ENCODE measurements around the gene ZFP36L2.

ZFP36L2 gene

DNA sequence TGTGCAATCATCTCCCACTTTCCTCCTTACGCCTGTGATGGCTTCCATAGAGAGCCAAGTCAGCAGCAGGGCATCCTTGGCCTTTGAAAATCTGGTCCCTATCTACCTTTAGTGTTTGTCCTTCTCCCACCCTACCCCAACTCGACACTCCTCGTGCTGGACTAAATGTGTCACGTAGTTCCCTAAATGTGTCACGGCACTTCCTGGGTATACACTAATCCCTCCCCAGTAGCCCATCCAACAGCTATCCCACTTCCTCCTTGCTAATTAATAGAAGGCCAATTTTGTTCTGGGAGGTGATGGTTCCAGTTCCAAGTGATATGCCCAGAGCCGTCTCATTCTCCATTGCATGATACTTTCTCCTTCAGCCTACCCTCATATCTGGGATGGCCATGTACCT lies 36.5 kb upstream of the ZFP36L2 start:
- H3K4me3 ChIP-seq (ENCODE audit: low read length), result no peak overlapping the region
- H3K79me2 ChIP-seq (ENCODE audit: control insufficient read depth, low read length), result no peaks in the 10 kb centered on the region
- no peaks in the 10 kb centered on the region for H3F3A ChIP-seq (ENCODE audit: control insufficient read depth, insufficient read depth)
- H3K9me2 ChIP-seq (replicated peaks; ENCODE audit: control insufficient read depth, low read length), result no peaks in the 10 kb centered on the region
- no peak overlapping the region for H3K4me2 ChIP-seq (ENCODE audit: low read length)
- H3K36me3 ChIP-seq (ENCODE audit: control insufficient read depth, low read length), result no peaks in the 10 kb centered on the region
- H3K27ac ChIP-seq (ENCODE audit: low read depth, low read length), result no peak overlapping the region
- H4K20me1 ChIP-seq (ENCODE audit: control insufficient read depth, insufficient read depth, low read depth, low read length), result no peaks in the 10 kb centered on the region
- no peaks in the 10 kb centered on the region for H3K9me3 ChIP-seq (ENCODE audit: control insufficient read depth, insufficient read depth, low read length)
- no peaks in the 10 kb centered on the region for H3K27me3 ChIP-seq (ENCODE audit: control insufficient read depth, low read length)
- no peaks in the 10 kb centered on the region for H3K4me1 ChIP-seq (ENCODE audit: control insufficient read depth, low read length)
- TF ChIP-seq EZH2phosphoT487 (IDR thresholded peaks at IDR 0.05; ENCODE audit: borderline replicate concordance, low read length), result no peak
- TF ChIP-seq, protein P1, sequence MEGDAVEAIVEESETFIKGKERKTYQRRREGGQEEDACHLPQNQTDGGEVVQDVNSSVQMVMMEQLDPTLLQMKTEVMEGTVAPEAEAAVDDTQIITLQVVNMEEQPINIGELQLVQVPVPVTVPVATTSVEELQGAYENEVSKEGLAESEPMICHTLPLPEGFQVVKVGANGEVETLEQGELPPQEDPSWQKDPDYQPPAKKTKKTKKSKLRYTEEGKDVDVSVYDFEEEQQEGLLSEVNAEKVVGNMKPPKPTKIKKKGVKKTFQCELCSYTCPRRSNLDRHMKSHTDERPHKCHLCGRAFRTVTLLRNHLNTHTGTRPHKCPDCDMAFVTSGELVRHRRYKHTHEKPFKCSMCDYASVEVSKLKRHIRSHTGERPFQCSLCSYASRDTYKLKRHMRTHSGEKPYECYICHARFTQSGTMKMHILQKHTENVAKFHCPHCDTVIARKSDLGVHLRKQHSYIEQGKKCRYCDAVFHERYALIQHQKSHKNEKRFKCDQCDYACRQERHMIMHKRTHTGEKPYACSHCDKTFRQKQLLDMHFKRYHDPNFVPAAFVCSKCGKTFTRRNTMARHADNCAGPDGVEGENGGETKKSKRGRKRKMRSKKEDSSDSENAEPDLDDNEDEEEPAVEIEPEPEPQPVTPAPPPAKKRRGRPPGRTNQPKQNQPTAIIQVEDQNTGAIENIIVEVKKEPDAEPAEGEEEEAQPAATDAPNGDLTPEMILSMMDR (IDR thresholded peaks at IDR 0.05; ENCODE audit: low read depth, low read length, poor library complexity, severe bottlenecking), result no peak

DNA sequence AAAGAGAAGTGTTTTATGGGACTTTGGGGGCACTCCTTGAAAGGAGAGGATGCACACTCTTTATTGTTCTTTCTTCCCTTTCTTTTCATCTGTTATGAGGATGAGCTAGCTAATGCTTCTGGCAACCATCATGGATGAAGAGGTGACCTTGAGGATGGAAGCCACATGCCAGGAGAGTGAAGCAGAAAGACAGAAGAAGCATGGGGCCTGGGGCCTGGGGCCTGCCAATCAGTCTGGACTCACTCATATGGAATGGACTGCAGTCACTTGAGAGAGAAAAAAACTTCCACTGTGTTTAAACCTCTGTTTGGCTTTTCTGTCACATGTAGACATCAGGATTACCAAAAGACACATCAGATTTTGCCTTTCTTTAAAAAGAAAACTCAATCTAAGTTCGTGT lies 35.8 kb upstream of the ZFP36L2 start:
- Histone ChIP-seq H3K79me2 (ENCODE audit: control insufficient read depth, low read length) (no peaks in the 10 kb centered on the region), H4K20me1 (ENCODE audit: control insufficient read depth, insufficient read depth, low read depth, low read length) (no peaks in the 10 kb centered on the region), H3K4me3 (ENCODE audit: low read length) (no peak overlapping the region), H3K36me3 (ENCODE audit: control insufficient read depth, low read length) (no peaks in the 10 kb centered on the region), H3K9me2 (replicated peaks; ENCODE audit: control insufficient read depth, low read length) (no peaks in the 10 kb centered on the region), H3F3A (ENCODE audit: control insufficient read depth, insufficient read depth) (no peaks in the 10 kb centered on the region), H3K27ac (ENCODE audit: low read depth, low read length) (no peak overlapping the region), H3K27me3 (ENCODE audit: control insufficient read depth, low read length) (no peaks in the 10 kb centered on the region), H3K4me1 (ENCODE audit: control insufficient read depth, low read length) (no peaks in the 10 kb centered on the region), H3K4me2 (ENCODE audit: low read length) (no peak overlapping the region), H3K9me3 (ENCODE audit: control insufficient read depth, insufficient read depth, low read length) (no peaks in the 10 kb centered on the region)
- TF ChIP-seq, protein P1 (IDR thresholded peaks at IDR 0.05; ENCODE audit: low read depth, low read length, poor library complexity, severe bottlenecking), result no peak
- no peak for TF ChIP-seq EZH2phosphoT487 (IDR thresholded peaks at IDR 0.05; ENCODE audit: borderline replicate concordance, low read length)

DNA sequence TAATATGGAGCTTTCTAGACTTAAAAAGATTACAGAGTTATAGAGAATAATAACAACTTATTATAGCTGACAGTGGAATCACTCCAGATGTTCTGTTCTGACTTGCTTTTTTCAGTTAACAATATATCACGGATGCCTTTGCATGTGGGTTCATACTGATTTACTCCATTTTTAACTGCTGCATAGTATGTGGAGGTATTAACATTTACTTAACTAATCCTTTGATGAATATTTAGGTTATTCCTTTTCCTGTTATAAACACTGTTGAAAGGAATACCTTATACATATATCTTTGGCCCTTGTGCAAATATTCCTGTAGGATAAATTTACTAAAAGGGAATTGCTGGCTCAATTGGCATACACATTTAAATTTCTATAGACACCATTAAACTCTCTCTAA lies 33.1 kb upstream of the ZFP36L2 start:
- Histone ChIP-seq H3K4me2 (ENCODE audit: low read length) (no peak overlapping the region), H3K4me1 (ENCODE audit: control insufficient read depth, low read length) (no peaks in the 10 kb centered on the region), H3F3A (ENCODE audit: control insufficient read depth, insufficient read depth) (no peaks in the 10 kb centered on the region), H3K4me3 (ENCODE audit: low read length) (no peak overlapping the region), H3K9me3 (ENCODE audit: control insufficient read depth, insufficient read depth, low read length) (no peaks in the 10 kb centered on the region), H3K27ac (ENCODE audit: low read depth, low read length) (no peak overlapping the region), H4K20me1 (ENCODE audit: control insufficient read depth, insufficient read depth, low read depth, low read length) (no peaks in the 10 kb centered on the region), H3K9me2 (replicated peaks; ENCODE audit: control insufficient read depth, low read length) (no peaks in the 10 kb centered on the region), H3K79me2 (ENCODE audit: control insufficient read depth, low read length) (no peaks in the 10 kb centered on the region), H3K27me3 (ENCODE audit: control insufficient read depth, low read length) (no peaks in the 10 kb centered on the region), H3K36me3 (ENCODE audit: control insufficient read depth, low read length) (no peaks in the 10 kb centered on the region)
- TF ChIP-seq EZH2phosphoT487 (IDR thresholded peaks at IDR 0.05; ENCODE audit: borderline replicate concordance, low read length), result no peak
- TF ChIP-seq, protein P1 (IDR thresholded peaks at IDR 0.05; ENCODE audit: low read depth, low read length, poor library complexity, severe bottlenecking), result no peak

Measured in DOHH2 (cell line).